RWPE1 (cell line): ENCODE results near the gene MASP1.

ENCODE experiments used
- CTCF ChIA-PET: fragments of 350-600 bp; sonication (Branson Sonifier 250); formaldehyde crosslinking; extraction: SDS; loops from one replicate; lab custom pipeline; 2021; lab: Yijun Ruan, JAX
- POLR2A ChIA-PET: fragments of 400-600 bp; formaldehyde crosslinking; extraction: SDS; loops from one replicate; lab custom pipeline; 2020; ENCODE audit warnings: antibody characterized with exemption; ENCODE audit not compliant: low non-redundant PET; lab: Yijun Ruan, JAX
- DNase-seq: peaks from one replicate; pipeline ENCODE4 v3.0.0; 2012; ENCODE audit warnings: low spot score
- H3K27ac ChIP-seq: fragments of 450-650 bp; 2 replicates; pipeline ENCODE4 v1.5.1; 2017
- CTCF ChIP-seq: fragments of 450-650 bp; conservative IDR thresholded peaks from 2 replicates; pipeline ENCODE4 v1.5.1; 2017; ENCODE audit warnings: low read depth, mild to moderate bottlenecking

Gene MASP1

GRCh38 chr3:187281191-187281714, 10.3 kb downstream of the MASP1 start:
- no peak for DNase-seq
- CTCF ChIA-PET, result no interaction called here
- no peak for TF ChIP-seq CTCF
- POLR2A ChIA-PET, result no interaction called here
- no peak overlapping the region for H3K27ac ChIP-seq

DNA sequence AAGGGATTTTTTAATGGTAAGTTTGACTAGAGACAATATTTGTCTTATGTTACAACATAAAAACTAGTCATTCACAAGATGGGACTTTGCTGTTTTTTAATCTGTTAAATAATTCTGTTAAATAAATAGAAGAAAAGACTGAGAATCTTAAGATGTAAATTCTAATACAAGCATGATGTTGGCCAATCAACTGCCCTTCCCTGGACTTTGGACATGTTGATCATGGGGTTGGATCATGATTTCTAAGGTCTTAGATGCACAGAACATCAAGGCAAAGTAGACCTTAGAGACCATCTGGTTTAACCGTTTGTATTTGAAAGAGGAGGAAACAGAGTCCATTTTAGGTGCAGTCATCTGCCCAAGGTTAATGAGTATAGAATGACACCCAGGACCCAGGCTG, 10.9 kb downstream of the MASP1 start:
- POLR2A ChIA-PET, result no interaction called here
- CTCF ChIA-PET, result no interaction called here
- DNase-seq, result no peak
- no peak overlapping the region for H3K27ac ChIP-seq
- no peak for TF ChIP-seq CTCF

GRCh38 chr3:187277129-187277462, 14.4 kb downstream of the MASP1 start:
- H3K27ac ChIP-seq, result no peak overlapping the region
- POLR2A ChIA-PET, result no interaction called here
- CTCF ChIA-PET, result no interaction called here
- DNase-seq, result no peak
- no peak for TF ChIP-seq CTCF

GRCh38 chr3:187276397-187277128, 15.0 kb downstream of the MASP1 start:
- no peak overlapping the region for H3K27ac ChIP-seq
- DNase-seq, result no peak
- ChIA-PET CTCF (no interaction called here), POLR2A (no interaction called here)
- TF ChIP-seq CTCF, result no peak

GRCh38 chr3:187274977-187275338, 16.6 kb downstream of the MASP1 start:
- no peak overlapping the region for H3K27ac ChIP-seq
- CTCF ChIA-PET, result no interaction called here
- no peak for TF ChIP-seq CTCF
- POLR2A ChIA-PET, result interaction anchor here (0.6 kb wide), 1 partner anchor 53 kb away, joined by 3 read pairs; no protein-coding TSS in a partner anchor
- no peak for DNase-seq

DNA sequence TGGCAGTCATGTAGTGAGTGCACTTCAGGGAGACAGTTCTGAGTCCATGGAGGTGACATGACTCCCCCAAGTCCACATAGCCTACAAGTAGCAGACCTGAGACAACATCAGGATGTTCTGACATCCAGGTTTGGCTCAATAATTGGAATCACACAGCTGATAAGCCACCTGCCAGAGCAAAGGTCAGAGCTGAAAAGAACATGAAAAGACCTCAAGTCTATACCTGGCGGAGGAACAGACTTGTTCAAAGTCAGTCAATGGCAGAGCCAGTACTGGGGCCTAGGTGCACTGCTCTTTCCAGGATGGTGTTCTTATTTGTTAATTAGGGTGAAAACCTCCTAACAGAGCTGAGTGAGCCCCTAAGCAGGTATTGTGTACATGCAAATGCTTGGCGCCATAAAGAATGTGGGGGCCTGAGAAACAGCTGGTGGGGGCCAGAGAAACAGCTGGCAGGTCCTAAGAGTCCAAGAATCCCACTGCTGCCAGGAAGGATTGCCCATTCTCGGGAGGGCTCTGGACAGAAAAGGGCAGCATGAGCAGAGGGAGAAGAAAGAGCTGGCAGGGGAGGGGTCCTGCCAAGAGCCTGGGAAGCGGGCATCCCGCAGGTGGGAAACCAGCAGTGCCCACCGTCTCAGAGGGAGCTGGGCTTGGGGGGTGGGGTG, 17.1 kb downstream of the MASP1 start:
- ChIA-PET POLR2A (interaction anchor here (0.6 kb wide), 1 partner anchor 52 kb away, joined by 3 read pairs; no protein-coding TSS in a partner anchor), CTCF (interaction anchor here (0.6 to 0.8 kb wide), 2 partner anchors 10 to 17 kb away, joined by 3 to 4 read pairs; no protein-coding TSS in a partner anchor)
- H3K27ac ChIP-seq, result no peak overlapping the region
- no peak for DNase-seq
- TF ChIP-seq CTCF, result no peak
